A673 (cell line): ENCODE measurements around the gene CHD5. TPM values are rescaled to one million over a fixed set of nuclear protein-coding genes. Genes with fewer than 3 reads are reported as not detected.

Experiments used
- BruUV-seq: library from RNA; stranded (reverse); fragments of 400-500 nt; replicated peaks from 2 replicates; lab custom pipeline; 2021; lab: Mats Ljungman, UMichigan
- CTCF ChIA-PET: fragments of 300-600 bp; sonication (Branson Sonifier 250); formaldehyde crosslinking; loops from one replicate; lab custom pipeline; 2022; ENCODE audit warnings: antibody characterized with exemption; lab: Charles Lee
- POLR2A ChIA-PET: fragments of 300-600 bp; sonication (Branson Sonifier 250); formaldehyde crosslinking; loops from one replicate; lab custom pipeline; 2022; ENCODE audit warnings: antibody characterized with exemption; ENCODE audit not compliant: low non-redundant PET; lab: Charles Lee
- DNase-seq: peaks from one replicate; pipeline ENCODE4 v3.0.0-alpha.2; 2015; ENCODE audit warnings: low spot score
- H3K27ac ChIP-seq: fragments of 200-600 bp; sonication (generic); 2 replicates; pipeline ENCODE4 v1.5.1; 2016; ENCODE audit warnings: mixed run types, low read depth, mild to moderate bottlenecking, mixed read lengths, antibody characterized with exemption, low read length; ENCODE audit not compliant: poor library complexity, severe bottlenecking
- H3K27me3 ChIP-seq: fragments of 200-600 bp; sonication (generic); replicated peaks from 2 replicates; pipeline ENCODE4 v1.6.1; 2017; ENCODE audit warnings: mixed run types, low read depth, mild to moderate bottlenecking, mixed read lengths, antibody characterized with exemption, low read length; ENCODE audit not compliant: insufficient read depth, poor library complexity
- H3K36me3 ChIP-seq: fragments of 200-600 bp; sonication (generic); 2 replicates; pipeline ENCODE4 v1.6.1; 2016; ENCODE audit warnings: mixed run types, mild to moderate bottlenecking, mixed read lengths, antibody characterized with exemption, low read length; ENCODE audit not compliant: insufficient read depth, poor library complexity, severe bottlenecking
- H3K4me1 ChIP-seq: fragments of 200-600 bp; sonication (generic); 2 replicates; pipeline ENCODE4 v1.6.1; 2017; ENCODE audit warnings: mixed run types, mild to moderate bottlenecking, mixed read lengths, antibody characterized with exemption, low read length; ENCODE audit not compliant: insufficient read depth, poor library complexity, severe bottlenecking
- H3K4me3 ChIP-seq: fragments of 200-600 bp; sonication (generic); 2 replicates; pipeline ENCODE4 v1.5.1; 2016; ENCODE audit warnings: low read depth, mixed run types, mild to moderate bottlenecking, mixed read lengths, low read length; ENCODE audit not compliant: poor library complexity, severe bottlenecking
- H3K9me3 ChIP-seq: fragments of 200-600 bp; sonication (generic); 2 replicates; pipeline ENCODE4 v1.6.1; 2016; ENCODE audit warnings: mixed run types, low read depth, mild to moderate bottlenecking, mixed read lengths, antibody characterized with exemption, low read length; ENCODE audit not compliant: poor library complexity, severe bottlenecking
- EZH2 ChIP-seq: fragments of 200-600 bp; sonication (generic); IDR thresholded peaks from 2 replicates; pipeline ENCODE4 v1.6.1; 2017; ENCODE audit warnings: borderline replicate concordance, low read depth, mild to moderate bottlenecking, mixed read lengths, antibody characterized with exemption, low read length; ENCODE audit not compliant: poor library complexity, severe bottlenecking
- intact Hi-C: fragments of 100-400 bp; cut with micrococcal nuclease; formaldehyde crosslinking; loops from one replicate; pipeline ENCODE4 v1.10.0; 2022; ENCODE audit not compliant: unreplicated experiment
- total RNA-seq: library from RNA; stranded (reverse); gene quantifications from 2 replicates; pipeline ENCODE4 v1.2.3, GENCODE V29; 2021
- TF ChIP-seq, protein P1 (sequence below): fragments of 300-800, 200-600 bp; sonication (generic); conservative IDR thresholded peaks from 2 replicates; pipeline ENCODE4 v1.5.1; 2017; ENCODE audit warnings: low read depth, mild to moderate bottlenecking, antibody characterized with exemption, low read length, moderate library complexity, mixed read lengths

CHD5 gene
- total RNA-seq, 1 experiment from 2014 or later: 0.58 TPM

DNA sequence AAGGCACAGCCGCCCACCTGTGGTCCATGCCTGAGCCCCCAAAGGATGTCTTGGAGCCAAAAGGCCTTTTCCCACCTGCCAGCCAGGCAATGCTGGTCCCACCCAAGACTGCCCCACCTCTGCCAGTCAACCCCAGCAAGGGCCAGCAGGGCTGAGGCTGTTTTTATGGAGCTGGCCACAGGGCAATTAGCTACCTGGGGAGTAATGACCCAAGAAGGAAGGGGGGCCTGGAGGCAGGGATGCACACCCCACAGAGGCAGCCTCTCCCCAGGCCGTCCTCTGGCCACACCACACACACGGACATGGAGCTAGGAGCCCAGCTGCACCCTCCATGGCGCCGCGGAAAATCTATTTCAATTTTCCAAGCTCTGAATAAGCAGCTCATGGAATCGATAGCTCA lies 27.2 kb downstream of the CHD5 start:
- ChIA-PET POLR2A (no interaction called here), CTCF (no interaction called here)
- H3K4me1 ChIP-seq: no peaks in the 10 kb centered on the region
- H3K27ac ChIP-seq: no peak overlapping the region
- H3K4me3 ChIP-seq: no peak overlapping the region
- TF ChIP-seq EZH2: no peak
- TF ChIP-seq, protein P1, sequence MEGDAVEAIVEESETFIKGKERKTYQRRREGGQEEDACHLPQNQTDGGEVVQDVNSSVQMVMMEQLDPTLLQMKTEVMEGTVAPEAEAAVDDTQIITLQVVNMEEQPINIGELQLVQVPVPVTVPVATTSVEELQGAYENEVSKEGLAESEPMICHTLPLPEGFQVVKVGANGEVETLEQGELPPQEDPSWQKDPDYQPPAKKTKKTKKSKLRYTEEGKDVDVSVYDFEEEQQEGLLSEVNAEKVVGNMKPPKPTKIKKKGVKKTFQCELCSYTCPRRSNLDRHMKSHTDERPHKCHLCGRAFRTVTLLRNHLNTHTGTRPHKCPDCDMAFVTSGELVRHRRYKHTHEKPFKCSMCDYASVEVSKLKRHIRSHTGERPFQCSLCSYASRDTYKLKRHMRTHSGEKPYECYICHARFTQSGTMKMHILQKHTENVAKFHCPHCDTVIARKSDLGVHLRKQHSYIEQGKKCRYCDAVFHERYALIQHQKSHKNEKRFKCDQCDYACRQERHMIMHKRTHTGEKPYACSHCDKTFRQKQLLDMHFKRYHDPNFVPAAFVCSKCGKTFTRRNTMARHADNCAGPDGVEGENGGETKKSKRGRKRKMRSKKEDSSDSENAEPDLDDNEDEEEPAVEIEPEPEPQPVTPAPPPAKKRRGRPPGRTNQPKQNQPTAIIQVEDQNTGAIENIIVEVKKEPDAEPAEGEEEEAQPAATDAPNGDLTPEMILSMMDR: no peak
- H3K9me3 ChIP-seq: no peaks in the 10 kb centered on the region
- no TSS peak for BruUV-seq
- intact Hi-C loops: no loop called here
- H3K36me3 ChIP-seq: no peaks in the 10 kb centered on the region
- no peaks in the 10 kb centered on the region for H3K27me3 ChIP-seq
- DNase-seq: no peak

DNA sequence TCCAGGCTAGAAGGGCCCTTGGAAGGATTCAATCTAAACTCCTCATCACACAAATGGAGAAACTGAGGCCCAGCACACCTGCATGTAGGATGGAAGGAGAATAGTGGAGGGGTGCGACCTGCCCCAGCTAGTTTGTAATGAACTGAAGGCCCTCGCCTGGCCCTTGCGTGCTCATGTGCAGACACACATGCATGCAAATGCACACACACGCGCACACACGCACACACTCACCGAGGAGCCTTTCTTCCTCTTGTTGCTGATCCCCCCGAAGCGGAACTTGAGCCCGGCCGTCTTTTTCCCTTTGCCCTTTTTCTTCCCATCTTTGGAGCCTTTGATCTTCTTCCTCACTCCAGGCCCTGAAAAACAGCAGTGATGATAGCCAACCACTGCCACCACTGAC lies 27.9 kb downstream of the CHD5 start:
- intact Hi-C loops: no loop called here
- TF ChIP-seq, protein P1: no peak
- no peak for TF ChIP-seq EZH2
- no peak for DNase-seq
- BruUV-seq: no TSS peak
- no peaks in the 10 kb centered on the region for H3K4me1 ChIP-seq
- ChIA-PET CTCF (no interaction called here), POLR2A (no interaction called here)
- H3K27me3 ChIP-seq: no peaks in the 10 kb centered on the region
- no peak overlapping the region for H3K27ac ChIP-seq
- no peak overlapping the region for H3K4me3 ChIP-seq
- no peaks in the 10 kb centered on the region for H3K36me3 ChIP-seq
- no peaks in the 10 kb centered on the region for H3K9me3 ChIP-seq

- intact Hi-C loops: no loop called here
- CTCF ChIA-PET: no interaction called here
- BruUV-seq: no TSS peak
- Histone ChIP-seq H3K36me3 (no peaks in the 10 kb centered on the region), H3K4me3 (no peak overlapping the region), H3K9me3 (no peaks in the 10 kb centered on the region), H3K27me3 (no peaks in the 10 kb centered on the region), H3K27ac (no peak overlapping the region), H3K4me1 (no peaks in the 10 kb centered on the region)
- POLR2A ChIA-PET: no interaction called here
- TF ChIP-seq, protein P1: no peak
- TF ChIP-seq EZH2: no peak
- DNase-seq: no peak
These were observed 28.8 kb downstream of the CHD5 start for GRCh38 chr1:6151291-6151822.
